Colon (tissue), 2 donors: ENCODE measurements around the gene CAPNS1.

Experiments
- FAIRE-seq: peaks from 2 replicates; lab custom pipeline; 2012; peaks lifted over from hg19 to GRCh38; lab: Jason Lieb, UNC
- donor health status: control.
- donor health status: control.

The CAPNS1 gene

GRCh38 chr19:36139473-36140303 lies at the start of gene CAPNS1:
Gene CAPNS1, plus strand, starts transcription at chr19:36140066. Its CDS starts 946 bp downstream, at chr19:36141012.
- no peak for FAIRE-seq

DNA sequence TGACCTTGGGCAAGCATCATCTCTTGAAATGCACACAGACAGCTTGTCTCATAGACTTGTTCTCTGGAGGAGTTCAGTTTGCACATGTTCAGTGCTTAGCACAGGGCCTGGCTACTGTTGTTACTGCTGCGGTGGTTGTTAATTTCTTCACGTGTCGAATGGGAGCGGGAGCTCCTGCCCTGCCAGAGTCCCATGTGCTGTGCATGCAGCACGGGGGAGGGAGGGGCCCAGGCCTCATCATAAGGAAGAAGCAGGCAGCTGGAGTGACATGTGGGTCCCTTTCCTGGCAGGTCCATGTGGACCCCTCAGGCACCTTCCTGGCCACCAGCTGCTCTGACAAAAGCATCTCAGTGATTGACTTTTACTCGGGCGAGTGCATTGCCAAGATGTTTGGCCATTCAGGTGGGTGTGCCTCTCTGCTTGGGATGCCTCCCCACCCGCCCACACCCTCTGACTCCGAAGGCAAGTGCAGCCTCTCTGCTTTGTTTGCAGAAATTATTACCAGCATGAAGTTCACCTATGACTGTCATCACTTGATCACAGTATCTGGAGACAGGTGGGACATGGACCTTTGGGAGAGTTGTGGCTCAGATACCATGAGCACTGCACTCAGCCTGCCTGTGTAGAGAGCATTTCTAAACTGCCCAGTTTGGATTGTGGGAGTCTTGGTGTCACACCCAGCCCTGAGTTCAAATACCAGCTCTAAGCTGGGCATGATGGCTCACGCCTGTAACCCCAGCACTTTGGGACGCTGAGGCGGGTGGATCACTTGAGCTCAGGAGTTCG lies 48.8 kb upstream of the CAPNS1 start:
- FAIRE-seq: no peak

- no peak for FAIRE-seq
Measured at GRCh38 chr19:36092566-36092965, 47.3 kb upstream of the CAPNS1 start.

- FAIRE-seq: no peak
Measured at GRCh38 chr19:36093146-36093662, 46.7 kb upstream of the CAPNS1 start.

- FAIRE-seq: no peak
Measured at GRCh38 chr19:36093687-36094086, 46.2 kb upstream of the CAPNS1 start.

DNA sequence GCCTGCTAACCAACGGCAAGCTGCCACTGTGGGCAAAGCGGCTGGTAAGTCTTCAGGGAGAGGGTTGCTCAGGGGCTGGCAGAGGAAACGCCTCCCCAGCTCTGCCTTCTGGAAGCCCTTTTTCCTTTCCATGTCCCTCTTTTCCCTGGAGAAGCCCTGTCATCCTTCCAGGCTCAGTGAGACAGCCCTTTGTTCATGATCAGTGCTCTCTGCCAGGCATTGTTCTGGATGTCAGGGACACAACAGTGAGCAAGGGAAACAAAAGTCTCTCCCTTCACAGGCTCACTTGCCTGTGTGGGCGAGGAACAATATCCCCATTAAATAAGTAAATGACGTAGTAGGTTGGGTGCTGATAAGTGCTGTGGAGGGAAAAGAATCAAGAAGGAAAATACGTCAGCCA lies 42.8 kb upstream of the CAPNS1 start:
- no peak for FAIRE-seq

- FAIRE-seq: no peak
Measured at GRCh38 chr19:36099166-36099785, 40.6 kb upstream of the CAPNS1 start.

DNA sequence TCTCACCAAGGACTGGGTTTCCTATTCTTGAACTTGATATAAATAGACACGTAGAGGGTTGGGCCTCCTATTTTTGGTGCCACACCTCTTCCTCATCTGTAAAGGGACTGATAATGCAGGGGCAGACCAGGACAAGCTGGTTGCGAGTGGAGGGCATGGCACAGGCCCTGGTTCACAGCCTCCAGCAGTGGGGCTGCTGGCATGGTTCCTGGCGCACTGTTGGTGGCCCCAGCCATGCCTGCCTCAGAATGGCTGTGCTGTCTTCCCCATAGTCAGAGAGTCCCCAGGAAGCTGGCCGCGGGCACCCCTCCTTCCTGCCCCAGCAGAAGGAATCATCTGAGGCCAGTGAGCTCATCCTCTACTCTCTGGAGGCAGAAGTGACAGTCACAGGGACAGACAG lies 39.4 kb upstream of the CAPNS1 start:
- no peak for FAIRE-seq

DNA sequence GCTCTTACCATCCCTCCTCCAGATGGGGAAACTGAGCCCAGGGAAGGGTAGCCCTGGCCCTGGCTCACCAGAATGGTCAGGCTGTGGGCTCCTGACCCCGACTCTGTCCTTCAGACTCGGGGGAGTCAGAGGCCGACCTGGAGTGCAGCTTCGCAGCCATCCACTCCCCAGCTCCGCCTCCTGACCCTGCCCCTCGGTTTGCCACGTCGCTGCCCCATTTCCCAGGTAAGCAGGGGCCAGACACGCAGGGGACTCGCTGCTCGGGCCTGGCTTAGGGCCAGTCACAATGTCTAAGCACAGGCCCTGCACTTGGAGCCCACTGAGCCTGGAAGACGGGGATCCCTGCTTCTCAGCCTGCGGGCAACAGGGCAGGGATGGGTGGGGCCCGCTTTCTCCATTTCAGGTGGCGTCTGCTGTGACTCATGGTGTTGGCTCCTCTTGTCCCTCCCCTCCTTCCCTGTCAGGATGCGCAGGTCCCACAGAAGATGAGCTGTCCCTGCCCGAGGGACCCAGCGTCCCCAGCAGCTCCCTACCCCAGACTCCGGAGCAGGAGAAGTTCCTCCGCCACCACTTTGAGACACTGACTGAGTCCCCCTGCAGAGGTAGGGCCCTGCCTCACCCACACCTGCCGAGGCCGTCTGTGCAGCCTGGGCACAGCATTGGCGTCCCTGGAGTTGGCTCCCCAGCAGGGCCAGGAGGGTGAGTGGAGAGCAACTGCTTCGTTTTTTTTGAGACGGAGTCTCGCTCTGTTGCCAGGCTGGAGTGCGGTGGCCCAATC lies 38.1 kb upstream of the CAPNS1 start:
- FAIRE-seq: no peak

DNA sequence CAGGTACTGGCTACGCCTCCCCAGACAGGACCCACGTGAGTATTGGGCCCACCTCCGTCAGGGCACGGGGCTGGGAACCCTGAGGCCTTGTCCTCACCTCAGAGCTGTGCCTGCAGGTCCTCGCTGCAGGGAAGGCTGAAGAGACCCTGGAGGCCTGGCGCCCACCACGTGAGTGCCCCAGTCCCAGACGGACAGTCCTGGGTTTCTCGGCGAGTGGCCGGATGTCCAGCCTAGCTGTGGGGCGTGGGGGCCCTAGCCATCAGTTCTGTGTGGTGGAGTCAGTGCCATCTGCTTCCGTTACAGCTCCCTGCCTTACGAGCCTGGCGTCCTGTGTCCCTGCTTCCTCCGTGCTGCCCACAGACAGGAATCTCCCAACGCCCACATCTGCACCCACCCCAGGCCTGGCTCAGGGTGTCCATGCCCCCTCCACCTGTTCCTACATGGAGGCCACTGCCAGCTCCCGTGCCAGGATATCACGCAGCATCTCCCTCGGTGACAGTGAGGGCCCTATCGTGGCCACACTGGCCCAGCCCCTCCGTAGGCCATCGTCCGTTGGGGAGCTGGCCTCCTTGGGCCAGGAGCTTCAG lies 36.7 kb upstream of the CAPNS1 start:
- no peak for FAIRE-seq

DNA sequence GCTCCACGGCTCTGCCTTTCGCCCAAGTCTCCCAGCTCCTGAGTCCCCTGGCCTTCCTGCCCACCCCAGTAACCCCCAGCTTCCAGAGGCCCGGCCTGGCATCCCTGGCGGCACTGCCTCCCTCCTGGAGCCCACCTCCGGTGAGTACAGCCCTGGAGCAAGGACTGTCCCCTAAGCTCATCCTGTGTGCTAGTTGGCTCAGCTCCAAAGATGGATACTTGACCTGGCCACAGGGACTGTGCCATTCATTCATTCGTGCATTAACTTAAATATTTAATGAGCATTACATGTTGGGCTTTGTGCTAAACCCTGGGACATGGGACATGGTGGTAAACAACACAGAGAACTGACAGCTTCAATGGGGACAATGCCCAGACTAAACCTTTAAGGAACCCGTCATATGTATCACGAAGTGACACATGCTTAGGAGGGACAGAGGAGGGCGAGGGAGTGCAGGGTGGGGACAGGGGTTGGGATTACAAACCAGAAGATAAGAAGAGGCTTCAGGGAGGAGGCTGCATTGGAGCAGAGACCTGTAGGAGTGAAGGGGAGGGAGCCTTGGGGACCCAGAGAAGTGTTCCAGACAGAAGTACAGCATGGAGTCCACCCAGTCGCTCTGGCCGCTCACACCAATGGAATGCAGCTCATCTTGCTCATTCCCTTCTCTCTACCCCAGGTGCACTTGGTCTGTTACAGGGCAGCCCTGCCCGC lies 35.9 kb upstream of the CAPNS1 start:
- no peak for FAIRE-seq

- no peak for FAIRE-seq
Measured at GRCh38 chr19:36106441-36106840, 33.4 kb upstream of the CAPNS1 start.

GRCh38 chr19:36106991-36107390 lies 32.9 kb upstream of the CAPNS1 start:
- no peak for FAIRE-seq

DNA sequence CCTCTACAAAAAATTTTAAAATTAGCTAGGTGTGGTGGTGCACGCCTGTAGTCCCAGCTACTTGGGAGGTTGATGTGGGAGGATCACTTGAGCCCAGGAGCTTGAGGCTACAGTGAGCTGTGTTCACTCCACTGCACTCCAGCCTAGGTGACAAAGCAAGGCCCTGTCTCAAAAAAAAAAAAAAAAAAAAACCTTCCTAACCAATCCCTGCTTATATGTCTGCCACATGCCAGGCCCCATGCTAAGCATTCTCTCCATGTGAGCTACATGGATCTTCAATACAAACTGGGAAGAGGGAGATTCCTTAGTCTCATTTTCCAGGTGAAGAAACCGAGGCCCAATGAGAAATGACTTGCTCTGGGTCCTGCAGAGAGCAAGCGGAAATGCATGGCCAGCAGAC lies 31.2 kb upstream of the CAPNS1 start:
- no peak for FAIRE-seq

DNA sequence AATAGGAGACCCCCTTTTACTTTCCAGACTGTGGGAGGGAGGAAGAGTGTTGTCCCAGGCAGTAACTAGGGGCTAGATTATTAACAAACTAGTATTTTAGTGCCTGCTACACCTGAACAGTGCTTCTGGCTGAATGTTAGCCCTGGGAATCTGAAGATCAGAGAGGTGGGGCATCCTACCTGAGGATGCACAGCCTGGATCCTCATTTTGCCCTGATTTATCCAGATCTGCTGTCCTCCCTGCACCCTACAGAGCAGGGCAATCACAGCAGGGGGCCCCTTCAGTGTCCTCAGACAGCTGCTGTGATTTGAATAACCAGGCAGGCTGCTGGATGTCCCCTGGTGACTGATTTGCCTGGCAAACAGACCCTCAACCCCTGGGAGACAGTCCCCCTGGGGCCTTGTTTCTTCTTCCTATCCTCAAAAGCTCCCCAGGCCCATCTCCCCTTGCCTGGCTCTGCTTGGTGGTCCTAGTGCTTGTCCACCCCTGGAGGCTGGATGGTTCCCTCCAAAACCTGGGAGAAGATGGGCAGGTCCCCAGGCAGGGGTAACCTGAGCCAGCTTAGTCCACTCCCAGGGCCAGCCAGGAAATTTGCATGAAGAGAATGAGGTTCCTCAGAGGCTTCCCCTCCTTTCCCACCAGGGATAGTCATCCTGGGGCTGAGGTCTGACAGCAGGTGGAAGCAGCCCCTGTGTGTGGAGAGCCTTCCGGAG lies 29.2 kb upstream of the CAPNS1 start, which contains the start of gene OVOL3:
Gene OVOL3 (plus strand): TSS at position 657 of the 713 bp plus-strand sequence. CDS start 60 bp downstream, outside the sequence.
- FAIRE-seq: no peak

DNA sequence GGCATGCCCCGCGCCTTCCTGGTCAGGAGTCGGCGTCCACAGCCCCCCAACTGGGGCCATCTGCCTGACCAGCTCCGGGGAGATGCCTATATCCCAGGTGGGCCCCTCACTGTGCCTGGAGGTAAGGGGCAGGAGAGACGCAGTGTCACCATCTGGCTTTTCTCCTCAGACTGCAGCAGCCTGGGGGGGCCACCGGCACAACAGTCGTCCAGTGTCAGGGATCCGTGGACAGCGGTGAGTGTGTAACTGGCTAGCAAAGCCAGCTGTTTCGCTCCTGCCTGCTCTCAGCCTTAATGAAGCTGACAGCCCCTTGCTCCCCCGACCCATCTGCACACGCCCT lies 28.7 kb upstream of the CAPNS1 start:
- no peak for FAIRE-seq

GRCh38 chr19:36112678-36113077 lies 27.2 kb upstream of the CAPNS1 start:
- FAIRE-seq: no peak

GRCh38 chr19:36113425-36113824 lies 26.4 kb upstream of the CAPNS1 start:
- FAIRE-seq: no peak

- FAIRE-seq: no peak
Measured at GRCh38 chr19:36113894-36114720, 25.8 kb upstream of the CAPNS1 start.
